HG03097 (cell line): ENCODE results near the gene INS.
"Not testable (repeated sequence)": the region's sequence is repeated elsewhere in the genome, so short reads cannot be mapped to it uniquely, and the experiment has no call there.

Experiments used
- ATAC-seq: cut with Tn5 transposase; IDR thresholded peaks from one replicate; pipeline ENCODE4 v1.9.1; 2021; ENCODE audit not compliant: unreplicated experiment, low FRiP score

INS gene

GRCh38 chr11:2199466-2200341 is 38.7 kb upstream of the INS start:
- ATAC-seq, result no peak

DNA sequence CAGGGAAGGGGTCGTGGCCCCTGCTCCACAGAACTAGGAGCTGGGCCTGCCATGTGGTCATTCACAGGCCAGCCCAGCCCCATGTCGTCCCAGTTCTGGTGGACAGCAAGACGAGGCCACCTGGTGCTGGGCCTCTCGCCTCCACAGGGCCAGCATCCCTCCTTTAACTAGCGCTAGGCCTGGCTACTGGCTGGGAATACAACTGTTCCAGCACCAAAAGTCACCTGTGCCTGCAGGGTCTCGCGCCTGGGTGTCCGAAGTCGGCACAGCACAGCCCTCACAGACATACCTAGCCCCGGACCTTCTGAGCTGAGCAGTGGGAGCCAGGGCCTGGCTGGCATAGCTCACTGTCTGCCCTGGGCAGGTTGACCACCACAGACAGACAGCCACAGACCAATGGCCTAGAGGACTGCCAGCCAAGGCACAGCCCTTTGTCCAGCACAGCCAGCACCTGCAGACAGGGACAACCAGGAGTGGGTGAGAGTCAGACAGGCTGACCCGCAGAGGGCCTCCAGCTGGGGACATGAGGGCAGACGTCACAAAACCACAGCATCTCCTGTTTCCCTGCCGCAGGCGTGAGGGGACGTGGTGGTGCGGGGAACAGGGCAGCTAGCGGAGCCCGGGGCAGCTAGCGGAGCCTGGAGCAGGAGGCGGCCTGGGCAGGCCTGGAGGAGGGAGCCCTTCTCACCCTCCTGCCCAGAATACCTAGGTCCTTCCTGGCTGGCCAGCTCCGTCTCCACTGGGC is 37.8 kb upstream of the INS start:
- ATAC-seq, result no peak

DNA sequence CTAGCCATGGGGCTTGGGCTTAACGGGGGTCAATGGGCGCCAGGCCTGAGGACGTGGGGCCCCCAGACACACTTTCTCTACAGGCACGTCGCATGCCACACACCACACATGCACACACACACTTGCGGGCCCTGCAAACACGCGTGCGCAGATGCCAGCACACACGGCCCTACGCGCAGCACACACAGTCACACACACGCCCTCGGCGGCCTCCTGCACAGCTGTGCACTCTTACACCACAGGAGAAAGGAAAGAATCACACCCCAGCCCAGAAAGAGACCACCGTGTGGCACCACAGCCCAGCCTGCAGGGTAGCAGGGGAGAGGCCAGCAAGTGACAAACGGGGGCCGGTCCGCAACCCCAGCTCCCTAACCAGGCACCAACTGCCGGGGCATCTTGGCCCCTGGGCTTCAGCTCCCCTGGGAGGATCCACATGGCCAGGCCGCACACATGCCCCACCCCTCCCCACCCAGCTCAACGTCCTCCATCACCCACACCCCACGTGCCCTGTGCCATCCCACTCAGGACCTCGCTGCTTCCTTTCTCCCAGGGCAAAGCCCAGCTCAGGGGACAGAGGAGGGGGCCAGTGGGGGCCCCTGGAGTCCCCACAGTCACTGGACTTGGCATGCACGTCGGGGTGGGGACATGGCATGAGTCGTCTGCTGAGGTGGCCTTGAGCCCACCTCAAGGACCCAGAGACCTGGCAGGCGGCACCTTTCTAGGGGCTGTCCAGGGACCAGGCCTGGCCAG is 36.9 kb upstream of the INS start:
- ATAC-seq, result no peak

- no peak for ATAC-seq
Measured at GRCh38 chr11:2196970-2197770, 36.2 kb upstream of the INS start.

GRCh38 chr11:2195756-2196088 is 34.7 kb upstream of the INS start:
- no peak for ATAC-seq

- ATAC-seq, result no peak
Measured at GRCh38 chr11:2194877-2195755, 34.1 kb upstream of the INS start.

DNA sequence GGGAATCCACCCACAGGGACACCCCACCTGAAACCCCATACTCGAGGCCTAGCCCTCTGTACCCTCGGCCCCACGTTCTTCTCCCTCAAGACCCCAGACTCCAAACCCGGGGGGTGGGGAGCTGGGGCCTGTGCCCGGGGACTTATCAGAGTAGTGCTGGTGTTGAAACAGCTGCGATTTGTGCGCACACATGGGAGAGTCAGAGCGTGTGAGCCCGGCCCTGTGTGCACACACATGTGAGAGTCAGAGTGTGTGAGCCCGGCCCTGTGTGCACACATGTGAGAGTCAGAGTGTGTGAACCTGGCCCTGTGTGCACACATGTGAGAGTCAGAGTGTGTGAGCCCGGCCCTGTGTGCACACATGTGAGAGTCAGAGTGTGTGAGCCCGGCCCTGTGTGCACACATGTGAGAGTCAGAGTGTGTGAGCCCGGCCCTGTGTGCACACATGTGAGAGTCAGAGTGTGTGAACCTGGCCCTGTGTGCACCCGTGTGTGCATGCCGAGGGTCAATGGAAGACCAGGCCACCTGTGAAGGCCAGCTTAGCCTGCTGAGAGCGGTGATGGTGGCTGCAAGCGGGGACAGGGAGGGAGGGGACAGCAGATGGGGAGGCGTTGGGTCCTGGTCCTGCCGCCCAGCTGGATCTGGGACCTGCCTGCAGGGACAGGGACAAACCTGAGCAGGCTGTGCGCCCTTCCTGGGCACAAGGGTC is 33.0 kb upstream of the INS start:
- ATAC-seq, result not testable (repeated sequence)

GRCh38 chr11:2193099-2193887 is 32.3 kb upstream of the INS start:
- ATAC-seq, result no peak

GRCh38 chr11:2192435-2192834 is 31.4 kb upstream of the INS start:
- no peak for ATAC-seq

DNA sequence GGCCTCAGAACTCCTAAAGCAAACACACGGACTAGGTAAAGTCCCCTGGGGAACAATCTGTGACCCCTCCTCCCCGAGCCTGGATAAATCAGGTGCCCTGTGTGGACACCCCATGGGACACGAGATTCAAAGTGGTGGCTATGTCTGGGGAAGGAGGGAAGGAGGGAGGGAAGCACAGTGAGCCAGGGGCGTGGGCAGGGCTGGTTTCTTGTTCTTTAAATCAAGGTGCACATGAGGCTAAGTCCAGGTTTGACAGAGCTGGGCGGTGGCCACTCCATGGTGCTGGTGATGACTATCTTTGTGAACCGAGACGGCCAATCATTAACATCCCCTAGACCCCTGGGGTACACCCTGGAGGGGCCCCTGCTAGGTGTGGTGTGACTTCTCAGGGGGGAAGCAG is 30.9 kb upstream of the INS start:
- ATAC-seq, result no peak

GRCh38 chr11:2190657-2191471 is 29.9 kb upstream of the INS start:
- ATAC-seq, result no peak

- ATAC-seq, result no peak
Measured at GRCh38 chr11:2189938-2190656, 29.1 kb upstream of the INS start.

- ATAC-seq, result no peak
Measured at GRCh38 chr11:2188745-2189144, 27.7 kb upstream of the INS start.

GRCh38 chr11:2187280-2187707 is 26.3 kb upstream of the INS start:
- ATAC-seq, result no peak

DNA sequence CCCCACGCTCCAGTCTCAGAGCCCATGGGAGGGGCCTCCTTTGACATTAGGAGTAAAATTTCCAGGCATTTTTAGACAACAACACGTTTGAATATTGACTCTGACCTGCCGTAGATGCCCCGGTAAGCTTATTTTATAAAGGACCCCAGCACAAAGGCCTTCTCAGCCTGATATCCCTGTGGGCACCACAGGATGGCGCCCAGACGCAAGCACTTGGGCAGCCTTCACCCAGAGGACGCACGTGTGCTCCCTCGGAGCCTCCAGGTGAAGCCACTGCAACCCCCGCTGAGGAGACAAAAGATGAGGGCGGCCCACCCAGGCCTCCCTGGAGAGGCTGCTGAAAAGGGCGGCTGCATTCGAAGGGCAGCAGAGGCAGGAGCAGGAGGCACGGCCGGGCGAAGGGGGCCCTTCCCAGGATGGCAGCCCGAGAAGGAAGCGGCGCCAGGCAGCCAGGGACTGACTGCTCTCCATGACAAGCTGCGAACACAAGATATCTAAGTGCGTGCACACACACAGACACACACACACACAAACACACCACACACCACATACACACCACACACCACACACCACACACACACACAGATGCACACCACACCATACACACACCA is 25.8 kb upstream of the INS start:
- ATAC-seq, result no peak
